ENCODE data around the gene ATIC.

DNA sequence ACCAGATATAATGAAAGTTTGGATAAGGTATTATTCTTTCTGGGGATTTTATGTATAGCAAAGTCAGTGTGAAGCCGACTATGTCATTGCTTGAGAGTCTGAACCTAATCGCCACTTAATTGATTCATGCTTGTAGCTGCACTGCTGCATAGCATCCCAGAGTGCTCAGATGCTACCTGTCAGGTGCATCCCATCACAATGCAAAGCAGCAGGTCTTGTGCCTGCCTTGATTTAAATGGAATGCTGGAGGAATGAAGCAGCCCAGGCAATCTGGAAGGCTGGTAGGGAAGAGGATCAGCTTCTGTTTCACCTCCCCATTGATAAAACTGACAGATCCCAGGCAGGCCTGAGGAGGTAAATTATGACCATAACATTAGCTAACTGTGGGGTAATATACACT is 40.4 kb upstream of the ATIC start:
- TF ChIP-seq, protein P1, sequence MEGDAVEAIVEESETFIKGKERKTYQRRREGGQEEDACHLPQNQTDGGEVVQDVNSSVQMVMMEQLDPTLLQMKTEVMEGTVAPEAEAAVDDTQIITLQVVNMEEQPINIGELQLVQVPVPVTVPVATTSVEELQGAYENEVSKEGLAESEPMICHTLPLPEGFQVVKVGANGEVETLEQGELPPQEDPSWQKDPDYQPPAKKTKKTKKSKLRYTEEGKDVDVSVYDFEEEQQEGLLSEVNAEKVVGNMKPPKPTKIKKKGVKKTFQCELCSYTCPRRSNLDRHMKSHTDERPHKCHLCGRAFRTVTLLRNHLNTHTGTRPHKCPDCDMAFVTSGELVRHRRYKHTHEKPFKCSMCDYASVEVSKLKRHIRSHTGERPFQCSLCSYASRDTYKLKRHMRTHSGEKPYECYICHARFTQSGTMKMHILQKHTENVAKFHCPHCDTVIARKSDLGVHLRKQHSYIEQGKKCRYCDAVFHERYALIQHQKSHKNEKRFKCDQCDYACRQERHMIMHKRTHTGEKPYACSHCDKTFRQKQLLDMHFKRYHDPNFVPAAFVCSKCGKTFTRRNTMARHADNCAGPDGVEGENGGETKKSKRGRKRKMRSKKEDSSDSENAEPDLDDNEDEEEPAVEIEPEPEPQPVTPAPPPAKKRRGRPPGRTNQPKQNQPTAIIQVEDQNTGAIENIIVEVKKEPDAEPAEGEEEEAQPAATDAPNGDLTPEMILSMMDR (conservative IDR thresholded peaks at IDR 0.05; ENCODE audit: low read length): no peak
- no peak for TF ChIP-seq EZH2phosphoT487 (IDR thresholded peaks at IDR 0.05; ENCODE audit: borderline replicate concordance)
